Activated CD8-positive, alpha-beta memory T cell treated with anti-CD3 and anti-CD28 coated beads, Interleukin-2, amount 10 ng/mL, durations not matched to agents 7 days and 5 days (primary cell): ENCODE results near the gene LRRC58. TPM values are rescaled to one million over a fixed set of nuclear protein-coding genes. Genes with fewer than 3 reads are reported as not detected.
"Not testable (repeated sequence)": the region's sequence is repeated elsewhere in the genome, so short reads cannot be mapped to it uniquely, and the experiment has no call there.

Source experiments
- ATAC-seq: fragments of 150-1000 bp; cut with Tn5 transposase; one replicate; pipeline ENCODE4 v1.10.0; 2021; ENCODE audit warnings: moderate library complexity
- CTCF ChIA-PET: fragments of 350-600 bp; sonication (Branson Sonifier 250); formaldehyde crosslinking; loops from one replicate; lab custom pipeline; 2021; ENCODE audit warnings: antibody characterized with exemption; lab: Charles Lee
- DNase-seq: peaks from one replicate; pipeline ENCODE4 v3.0.0-alpha.2; 2020
- H3K27ac Mint-ChIP-seq: one replicate; pipeline ENCODE4 v1.8.0; 2021; ENCODE audit warnings: mild to moderate bottlenecking, mixed read lengths
- H3K27me3 Mint-ChIP-seq: one replicate; pipeline ENCODE4 v1.8.0; 2021; ENCODE audit warnings: mixed read lengths
- H3K36me3 Mint-ChIP-seq: one replicate; pipeline ENCODE4 v1.8.0; 2021; ENCODE audit warnings: mild to moderate bottlenecking, mixed read lengths
- H3K4me1 Mint-ChIP-seq: one replicate; pipeline ENCODE4 v1.8.0; 2021; ENCODE audit warnings: mixed read lengths
- H3K4me3 Mint-ChIP-seq: one replicate; pipeline ENCODE4 v1.8.0; 2021; ENCODE audit warnings: mild to moderate bottlenecking, moderate library complexity, mixed read lengths
- H3K9me3 Mint-ChIP-seq: one replicate; pipeline ENCODE4 v1.8.0; 2022; ENCODE audit warnings: low read depth, mixed read lengths
- total RNA-seq, 2 experiments: library from RNA; stranded (reverse); gene quantifications; one replicate each; pipeline ENCODE4 v1.2.3, GENCODE V29; 2021

Gene LRRC58
- 10 to 100 TPM; 21.2 to 21.4 TPM for total RNA-seq

GRCh38 chr3:120348991-120349854, at the start of gene LRRC58:
LRRC58 (minus strand) TSS chr3:120349354; CDS start chr3:120349243, 111 bp downstream.
- Mint-ChIP-seq H3K4me1 (peaks cover 42% of the 10 kb centered on the region), H3K36me3 (peaks cover 32% of the 10 kb centered on the region), H3K4me3 (peak within 1 kb of the TSS; percentile 89), H3K9me3 (no peaks in the 10 kb centered on the region), H3K27ac (peak within 1 kb of the TSS; percentile 81), H3K27me3 (peaks cover 19% of the 10 kb centered on the region)
- peak; percentile 90 for DNase-seq
- CTCF ChIA-PET = interaction anchor here (0.6 to 2.4 kb wide), 14 partner anchors 9 to 539 kb away, joined by 3 to 8 read pairs (median 4); no protein-coding TSS in a partner anchor
- peak; percentile 93 for ATAC-seq

GRCh38 chr3:120396469-120396868, 47.3 kb upstream of the LRRC58 start:
- no peak for ATAC-seq
- Mint-ChIP-seq H3K36me3 (no peaks in the 10 kb centered on the region), H3K27ac (no peak overlapping the region), H3K9me3 (no peaks in the 10 kb centered on the region), H3K27me3 (peaks cover 4% of the 10 kb centered on the region), H3K4me3 (no peak overlapping the region), H3K4me1 (peaks cover 2% of the 10 kb centered on the region)
- CTCF ChIA-PET = interaction anchor here (1.4 to 1.5 kb wide), 2 partner anchors 13 to 21 kb away, joined by 3 read pairs; no protein-coding TSS in a partner anchor
- DNase-seq = no peak

GRCh38 chr3:120394347-120394746, 45.2 kb upstream of the LRRC58 start:
- Mint-ChIP-seq H3K27ac (no peak overlapping the region), H3K4me3 (no peak overlapping the region), H3K36me3 (no peaks in the 10 kb centered on the region), H3K4me1 (peaks cover under 1% of the 10 kb centered on the region), H3K27me3 (peaks cover 4% of the 10 kb centered on the region), H3K9me3 (no peaks in the 10 kb centered on the region)
- no peak for DNase-seq
- CTCF ChIA-PET = no interaction called here
- no peak for ATAC-seq

GRCh38 chr3:120393761-120394160, 44.6 kb upstream of the LRRC58 start:
- CTCF ChIA-PET = no interaction called here
- Mint-ChIP-seq H3K27me3 (peaks cover 4% of the 10 kb centered on the region), H3K27ac (no peak overlapping the region), H3K36me3 (no peaks in the 10 kb centered on the region), H3K4me3 (no peak overlapping the region), H3K4me1 (no peaks in the 10 kb centered on the region), H3K9me3 (no peaks in the 10 kb centered on the region)
- DNase-seq (no peak), ATAC-seq (no peak)

GRCh38 chr3:120393243-120393642, 44.1 kb upstream of the LRRC58 start:
- H3K27ac Mint-ChIP-seq = no peak overlapping the region
- CTCF ChIA-PET = no interaction called here

GRCh38 chr3:120382941-120383447, 33.8 kb upstream of the LRRC58 start:
- ATAC-seq (no peak), DNase-seq (no peak)
- CTCF ChIA-PET = no interaction called here
- Mint-ChIP-seq H3K4me3 (no peak overlapping the region), H3K27me3 (peaks cover 2% of the 10 kb centered on the region), H3K27ac (no peak overlapping the region), H3K36me3 (no peaks in the 10 kb centered on the region), H3K9me3 (no peaks in the 10 kb centered on the region), H3K4me1 (no peaks in the 10 kb centered on the region)

More at GRCh38 chr3:120393243-120393642, 44.1 kb upstream of the LRRC58 start:
- no peaks in the 10 kb centered on the region for H3K4me1 Mint-ChIP-seq
- peaks cover 4% of the 10 kb centered on the region for H3K27me3 Mint-ChIP-seq
- ATAC-seq (no peak), DNase-seq (no peak)
- no peaks in the 10 kb centered on the region for H3K9me3 Mint-ChIP-seq
- H3K36me3 Mint-ChIP-seq = no peaks in the 10 kb centered on the region
- H3K4me3 Mint-ChIP-seq = no peak overlapping the region

GRCh38 chr3:120381503-120381902, 32.3 kb upstream of the LRRC58 start:
- H3K27ac Mint-ChIP-seq = no peak overlapping the region
- no peaks in the 10 kb centered on the region for H3K36me3 Mint-ChIP-seq
- CTCF ChIA-PET = no interaction called here
- no peak overlapping the region for H3K4me3 Mint-ChIP-seq
- ATAC-seq (no peak), DNase-seq (no peak)
- no peaks in the 10 kb centered on the region for H3K4me1 Mint-ChIP-seq
- no peaks in the 10 kb centered on the region for H3K9me3 Mint-ChIP-seq
- H3K27me3 Mint-ChIP-seq = peaks cover 2% of the 10 kb centered on the region

GRCh38 chr3:120377948-120378347, 28.8 kb upstream of the LRRC58 start:
- H3K27me3 Mint-ChIP-seq, H3K27ac Mint-ChIP-seq, H3K36me3 Mint-ChIP-seq, H3K4me1 Mint-ChIP-seq, DNase-seq, CTCF ChIA-PET, ATAC-seq, H3K9me3 Mint-ChIP-seq, H3K4me3 Mint-ChIP-seq: not testable (repeated sequence)

GRCh38 chr3:120370463-120370862, 21.3 kb upstream of the LRRC58 start:
- ATAC-seq (no peak), DNase-seq (no peak)
- Mint-ChIP-seq H3K4me1 (no peaks in the 10 kb centered on the region), H3K4me3 (no peak overlapping the region), H3K27me3 (peaks cover 34% of the 10 kb centered on the region), H3K9me3 (no peaks in the 10 kb centered on the region), H3K36me3 (no peaks in the 10 kb centered on the region), H3K27ac (no peak overlapping the region)
- CTCF ChIA-PET = interaction anchor here (1.5 kb wide), 1 partner anchor 22 kb away, joined by 4 read pairs; the partner anchor contains the start of gene LRRC58

- Mint-ChIP-seq H3K4me1 (no peaks in the 10 kb centered on the region), H3K9me3 (no peaks in the 10 kb centered on the region), H3K36me3 (no peaks in the 10 kb centered on the region), H3K27ac (no peak overlapping the region), H3K27me3 (peaks cover 42% of the 10 kb centered on the region), H3K4me3 (no peak overlapping the region)
- no peak for DNase-seq
- ATAC-seq = no peak
- CTCF ChIA-PET = no interaction called here
These were observed 19.9 kb upstream of the LRRC58 start for GRCh38 chr3:120369037-120369467.

GRCh38 chr3:120368172-120368571, 19.0 kb upstream of the LRRC58 start:
- Mint-ChIP-seq H3K9me3 (no peaks in the 10 kb centered on the region), H3K4me3 (no peak overlapping the region), H3K27ac (no peak overlapping the region), H3K36me3 (no peaks in the 10 kb centered on the region), H3K4me1 (no peaks in the 10 kb centered on the region), H3K27me3 (peaks cover 45% of the 10 kb centered on the region)
- ATAC-seq = no peak
- DNase-seq = no peak
- CTCF ChIA-PET = no interaction called here

- ATAC-seq (no peak), DNase-seq (no peak)
- no peaks in the 10 kb centered on the region for H3K36me3 Mint-ChIP-seq
- H3K27me3 Mint-ChIP-seq = peaks cover 41% of the 10 kb centered on the region
- CTCF ChIA-PET = no interaction called here
- H3K4me3 Mint-ChIP-seq = no peak overlapping the region
- H3K4me1 Mint-ChIP-seq = no peaks in the 10 kb centered on the region
- H3K27ac Mint-ChIP-seq = no peak overlapping the region
- no peaks in the 10 kb centered on the region for H3K9me3 Mint-ChIP-seq
These were observed 15.7 kb upstream of the LRRC58 start for GRCh38 chr3:120364821-120365220.

- Mint-ChIP-seq H3K36me3 (no peaks in the 10 kb centered on the region), H3K4me1 (no peaks in the 10 kb centered on the region), H3K27me3 (peaks cover 41% of the 10 kb centered on the region), H3K9me3 (no peaks in the 10 kb centered on the region), H3K27ac (no peak overlapping the region), H3K4me3 (no peak overlapping the region)
- CTCF ChIA-PET = interaction anchor here (1.5 kb wide), 1 partner anchor 16 kb away, joined by 5 read pairs; the partner anchor contains the start of gene LRRC58
- no peak for DNase-seq
- no peak for ATAC-seq
These were observed 14.9 kb upstream of the LRRC58 start for GRCh38 chr3:120364101-120364500.

GRCh38 chr3:120357807-120358206, 8.7 kb upstream of the LRRC58 start:
- Mint-ChIP-seq H3K27me3 (peaks cover 38% of the 10 kb centered on the region), H3K4me3 (no peak overlapping the region), H3K9me3 (no peaks in the 10 kb centered on the region), H3K4me1 (no peaks in the 10 kb centered on the region), H3K27ac (no peak overlapping the region), H3K36me3 (no peaks in the 10 kb centered on the region)
- ATAC-seq (no peak), DNase-seq (no peak)
- CTCF ChIA-PET = interaction anchor here (0.9 to 1.0 kb wide), 2 partner anchors 9 to 60 kb away, joined by 4 read pairs; partner anchors contain the start of gene LRRC58
